HG02870 (cell line): ENCODE data around the gene CAMTA1.

ENCODE experiments used
- ATAC-seq: cut with Tn5 transposase; IDR thresholded peaks from one replicate; pipeline ENCODE4 v1.9.1; 2021; ENCODE audit warnings: mild to moderate bottlenecking, moderate library complexity; ENCODE audit not compliant: unreplicated experiment

CAMTA1 gene

DNA sequence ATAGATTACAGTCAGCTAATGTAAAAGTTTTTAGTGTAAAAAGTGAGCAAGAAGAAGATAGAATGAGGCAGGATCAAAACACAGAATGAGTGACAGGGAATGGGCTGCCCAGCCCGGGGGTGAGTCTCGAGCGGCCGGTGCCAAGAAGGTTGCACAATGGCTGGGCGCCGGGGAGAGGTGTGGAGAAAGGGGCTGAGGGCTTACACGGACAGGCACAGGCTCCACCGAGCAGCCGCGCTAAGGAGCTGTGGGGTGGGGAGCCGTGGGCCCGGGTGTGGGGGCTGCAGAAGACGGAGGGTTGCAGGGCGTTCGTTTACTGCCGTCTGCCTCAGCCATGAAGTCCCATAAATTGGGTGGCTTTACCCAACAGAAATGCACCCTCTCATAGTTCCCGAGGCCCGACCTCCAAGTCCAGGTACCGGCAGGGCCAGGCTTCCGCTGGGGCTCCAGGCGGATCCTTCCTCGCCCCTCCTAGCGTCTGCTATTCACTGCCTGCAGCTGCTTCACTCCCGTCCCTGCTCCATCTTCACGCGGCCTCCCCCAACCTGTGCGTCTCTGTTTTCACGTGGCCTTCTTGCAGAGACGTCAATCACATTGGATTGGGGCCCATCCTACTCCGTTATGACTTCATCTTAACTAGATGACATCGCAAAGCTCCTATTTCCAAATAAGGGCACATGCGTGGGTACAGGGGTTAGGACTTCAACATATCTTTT is 277.2 kb downstream of the CAMTA1 start:
- no peak for ATAC-seq

DNA sequence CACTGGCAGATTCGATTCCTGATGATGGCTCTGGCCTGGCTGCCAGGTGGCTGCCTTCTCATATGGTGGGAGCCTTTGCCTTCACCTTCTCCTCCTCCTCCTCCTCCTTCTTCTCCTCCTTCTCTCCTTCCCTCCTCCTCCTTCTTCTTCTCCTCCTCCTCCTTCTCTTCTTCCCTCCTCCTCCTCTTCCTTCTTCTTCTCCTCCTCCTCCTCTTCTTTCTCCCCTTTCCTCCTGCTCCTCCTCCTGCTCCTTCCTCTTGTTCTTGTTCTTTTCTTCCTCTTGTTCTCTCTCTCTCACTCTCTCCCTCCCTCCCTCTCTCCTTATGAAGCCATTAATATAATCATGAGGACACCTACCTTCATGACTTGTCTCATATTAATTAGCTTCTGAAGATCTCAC is 278.7 kb downstream of the CAMTA1 start:
- no peak for ATAC-seq

DNA sequence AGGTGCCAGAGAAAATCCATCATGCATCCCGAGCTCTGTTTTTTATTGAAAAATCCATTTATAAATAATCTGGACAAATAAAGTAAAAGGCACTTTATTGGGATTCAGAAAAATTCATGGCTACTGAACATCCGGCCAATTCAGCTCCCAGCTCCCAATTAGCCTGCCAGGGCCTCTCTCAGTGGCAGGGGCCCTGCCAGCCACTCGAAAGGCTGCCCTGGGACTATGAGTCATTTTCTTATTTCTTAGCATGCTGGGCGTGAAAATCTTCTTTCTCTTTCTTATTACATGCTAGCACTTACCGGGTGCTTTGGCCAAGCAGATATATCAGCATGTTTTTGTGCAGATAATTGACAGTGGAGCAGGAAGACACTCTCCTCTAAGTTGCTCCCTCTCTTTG is 283.3 kb downstream of the CAMTA1 start:
- ATAC-seq, result no peak

DNA sequence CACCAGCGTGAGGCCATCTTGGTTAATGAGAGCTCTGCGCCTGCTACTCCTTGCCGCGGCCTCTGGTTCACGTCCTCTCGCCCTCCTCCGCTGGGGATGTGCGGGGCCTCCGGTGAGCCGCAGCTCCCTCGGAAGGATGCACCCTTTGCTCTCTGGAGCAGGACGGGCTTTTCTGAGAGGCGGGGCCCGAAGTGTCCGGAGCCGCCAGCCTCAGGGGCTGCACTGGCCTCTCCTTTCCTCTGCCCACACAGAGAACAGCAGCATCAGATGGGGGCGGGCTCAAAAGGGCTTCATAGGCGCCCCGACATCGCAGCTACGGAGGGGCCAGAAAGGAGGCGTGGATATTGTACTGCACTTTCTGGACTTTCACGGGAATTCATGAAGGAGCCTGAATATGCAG is 284.7 kb downstream of the CAMTA1 start:
- ATAC-seq, result no peak

DNA sequence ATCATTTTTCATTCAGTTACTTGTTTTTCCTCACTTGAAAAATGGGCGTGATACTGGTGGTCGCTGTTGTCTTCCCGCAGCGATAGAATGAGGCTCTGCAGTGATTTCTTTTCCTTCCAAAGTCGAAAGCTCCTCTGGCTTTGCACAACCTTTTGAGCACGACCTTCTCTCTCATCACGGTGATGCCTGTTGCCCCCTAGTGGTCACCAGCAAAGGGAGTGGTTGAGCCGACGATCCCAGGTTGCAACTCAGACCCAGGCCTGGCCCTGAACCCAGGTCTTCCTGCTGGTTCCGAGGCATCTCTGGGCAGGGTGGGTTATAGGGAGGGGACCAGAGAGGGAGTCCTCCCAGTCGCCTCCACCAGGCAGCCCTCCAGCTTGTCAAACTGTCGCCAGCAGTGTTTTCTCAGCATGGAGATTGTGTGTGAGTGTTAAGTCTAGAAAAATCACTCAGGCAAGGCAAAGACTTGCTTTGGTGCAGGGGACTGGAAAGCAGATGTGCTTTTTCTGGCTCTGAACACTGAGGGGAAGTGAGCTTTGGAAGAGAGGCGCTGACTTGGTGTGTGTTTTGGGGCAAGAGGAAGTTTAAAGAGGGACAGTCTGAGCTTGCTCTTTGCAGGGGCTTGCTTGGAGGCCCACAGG is 285.3 kb downstream of the CAMTA1 start:
- no peak for ATAC-seq

DNA sequence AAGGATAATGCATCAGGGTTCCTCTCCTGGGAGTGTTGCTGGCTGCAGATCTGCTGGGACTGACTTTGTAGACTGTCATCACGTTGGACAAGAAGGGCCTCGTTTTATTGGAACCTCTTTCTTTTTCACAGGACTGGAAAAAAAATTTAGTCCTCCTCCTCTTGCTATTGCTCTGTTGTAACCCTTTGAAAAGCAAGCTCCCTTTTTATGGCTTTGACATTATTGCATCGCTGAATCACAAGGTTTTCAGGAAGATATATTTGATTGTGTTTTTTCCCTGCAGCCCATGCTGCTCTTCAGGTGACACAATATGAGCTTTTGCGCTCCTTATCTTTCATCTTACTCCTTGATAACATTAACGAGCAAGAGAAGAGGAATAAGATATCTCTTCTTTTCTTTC is 290.9 kb downstream of the CAMTA1 start:
- ATAC-seq, result no peak

DNA sequence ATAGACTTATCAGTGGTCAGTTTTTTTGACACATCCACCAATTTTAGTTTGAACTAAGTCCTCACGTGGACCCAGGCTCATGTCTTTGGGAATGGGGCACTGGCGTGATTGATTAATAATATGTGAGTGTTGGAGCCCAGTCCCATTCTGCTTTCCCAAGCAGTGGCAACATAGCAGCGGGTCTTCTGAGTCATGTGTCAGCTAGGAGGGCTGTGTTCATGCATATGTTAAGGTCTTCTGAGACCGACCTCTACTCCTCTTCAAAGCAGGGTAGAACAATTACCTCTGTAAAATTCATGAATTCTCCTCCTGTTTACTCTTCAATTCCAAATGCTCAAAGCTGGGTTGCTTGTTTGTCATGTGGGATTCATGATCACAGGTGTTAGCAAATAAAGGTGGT is 291.3 kb downstream of the CAMTA1 start:
- no peak for ATAC-seq

DNA sequence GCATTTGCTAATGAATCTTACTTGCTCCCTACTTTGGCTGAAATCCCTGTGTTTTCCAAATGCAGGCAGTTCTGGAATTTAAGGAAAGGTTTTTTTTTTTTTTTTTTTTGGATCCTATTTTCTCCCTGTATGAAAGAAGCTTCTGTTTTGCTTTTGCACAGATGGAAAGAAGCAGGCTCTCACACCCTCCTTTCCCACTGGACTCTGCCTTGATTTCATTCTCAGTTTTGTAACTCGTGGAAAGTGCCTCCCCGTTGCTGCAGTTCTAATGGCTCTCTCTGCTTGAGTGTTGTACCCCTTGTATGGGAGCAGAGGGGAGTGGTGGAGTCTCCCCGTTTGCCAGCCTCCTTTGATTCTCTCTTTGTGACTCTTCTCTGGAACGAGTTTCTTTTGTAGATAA is 291.9 kb downstream of the CAMTA1 start:
- no peak for ATAC-seq

DNA sequence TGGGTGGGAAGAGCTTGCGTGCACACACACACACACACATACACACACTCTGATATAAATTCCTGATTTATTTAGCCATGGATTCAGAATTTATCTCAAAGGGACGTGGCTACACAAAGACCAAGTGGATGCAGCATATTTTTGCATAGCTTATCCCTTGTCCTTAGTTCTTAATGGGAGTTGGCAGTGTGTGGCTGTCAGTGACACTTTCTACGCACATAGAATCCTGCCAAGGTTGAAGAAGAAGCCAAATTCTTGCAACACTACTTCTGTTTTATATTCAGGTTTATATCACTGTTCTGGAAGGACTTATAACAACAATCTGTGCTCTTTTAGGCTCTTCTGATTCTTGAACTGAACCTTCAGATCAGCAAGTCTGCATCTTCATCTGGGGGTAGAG is 292.7 kb downstream of the CAMTA1 start:
- no peak for ATAC-seq

DNA sequence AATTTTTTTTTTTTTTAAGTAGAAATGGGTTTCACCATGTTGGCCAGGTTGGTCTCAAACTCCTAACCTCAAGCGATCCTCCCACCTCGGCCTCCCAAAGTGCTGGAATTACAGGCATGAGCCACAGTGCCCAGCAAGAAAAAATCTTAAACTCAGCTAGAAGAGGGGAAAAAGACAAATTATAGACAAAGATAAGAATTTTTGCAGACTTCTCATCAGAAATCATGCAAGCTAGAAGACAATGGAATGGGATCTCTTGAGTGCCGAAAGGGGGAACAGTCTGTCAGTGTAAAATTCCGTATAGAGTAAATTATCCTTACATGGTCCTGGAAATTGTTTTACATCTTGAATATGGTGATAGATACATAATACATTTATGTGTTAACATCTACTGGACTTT is 294.4 kb downstream of the CAMTA1 start:
- no peak for ATAC-seq

DNA sequence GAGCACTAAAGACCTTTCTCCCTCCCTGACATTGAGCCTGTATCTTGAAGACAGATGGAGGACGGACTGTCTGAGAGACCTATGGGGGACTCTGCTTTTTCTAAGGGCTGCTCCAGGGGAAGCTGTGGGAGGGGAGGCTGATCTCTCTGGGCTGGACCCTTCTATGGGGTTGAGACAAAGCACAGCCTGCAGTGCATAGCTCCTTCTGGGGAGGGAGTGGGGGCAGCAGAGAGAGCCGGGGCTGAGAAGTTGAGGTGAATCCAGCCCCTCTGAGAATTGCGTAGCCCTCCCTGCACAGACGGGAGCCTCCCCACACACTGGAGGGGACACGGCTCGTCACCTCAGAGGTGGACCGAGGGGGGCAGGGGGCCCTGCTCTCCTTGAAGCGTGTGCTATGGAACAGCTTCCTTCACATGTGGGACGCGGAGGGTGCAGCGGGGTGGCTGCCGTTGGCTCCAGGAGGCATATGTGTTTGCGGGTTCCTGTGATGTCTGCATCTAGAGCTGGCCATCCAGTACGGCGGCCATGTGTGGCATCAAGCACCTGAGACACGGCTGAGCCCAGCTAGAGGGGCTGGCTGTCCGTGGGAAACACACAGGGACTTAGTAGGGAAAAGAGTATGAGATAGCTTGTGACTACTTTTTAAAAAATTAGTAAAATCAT is 299.1 kb downstream of the CAMTA1 start:
- no peak for ATAC-seq

DNA sequence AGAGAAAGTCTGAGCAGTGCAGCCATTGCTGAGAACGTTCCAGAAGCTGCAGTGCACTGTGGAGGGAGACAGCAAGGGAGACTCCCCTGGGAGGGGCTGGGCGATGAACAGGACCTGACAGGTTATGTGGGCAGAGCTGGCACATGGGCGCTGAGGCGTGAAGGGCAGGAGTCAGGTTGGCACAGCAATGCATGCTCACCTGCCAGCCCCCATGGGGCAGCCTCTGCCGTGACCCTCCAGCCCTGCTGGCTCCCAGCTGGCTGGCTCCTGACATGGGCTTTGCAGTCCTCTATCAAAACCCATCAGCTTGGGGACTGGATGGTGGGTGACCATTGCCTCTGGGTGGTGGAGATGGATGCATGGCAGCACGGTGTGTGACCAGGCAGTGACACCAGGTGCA is 300.3 kb downstream of the CAMTA1 start:
- ATAC-seq, result no peak

DNA sequence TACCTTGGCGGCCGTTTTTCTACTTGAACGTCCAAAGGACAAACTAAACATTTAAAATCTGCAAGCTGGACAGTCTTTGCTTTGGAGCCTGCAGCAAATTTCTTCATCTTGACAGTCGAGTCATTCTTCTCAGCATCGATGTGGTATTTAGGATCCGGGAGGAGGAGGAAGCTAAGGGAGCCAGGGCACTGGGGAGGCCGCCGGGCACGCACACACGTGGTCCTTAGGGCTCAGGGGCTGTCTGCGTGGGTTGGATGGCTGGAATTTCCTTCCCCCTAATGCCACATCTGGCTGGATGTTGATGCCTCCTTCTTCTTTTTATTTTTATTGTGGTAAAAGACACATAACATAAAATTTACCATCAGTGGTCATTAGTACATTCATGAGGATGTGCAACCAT is 300.9 kb downstream of the CAMTA1 start:
- no peak for ATAC-seq

DNA sequence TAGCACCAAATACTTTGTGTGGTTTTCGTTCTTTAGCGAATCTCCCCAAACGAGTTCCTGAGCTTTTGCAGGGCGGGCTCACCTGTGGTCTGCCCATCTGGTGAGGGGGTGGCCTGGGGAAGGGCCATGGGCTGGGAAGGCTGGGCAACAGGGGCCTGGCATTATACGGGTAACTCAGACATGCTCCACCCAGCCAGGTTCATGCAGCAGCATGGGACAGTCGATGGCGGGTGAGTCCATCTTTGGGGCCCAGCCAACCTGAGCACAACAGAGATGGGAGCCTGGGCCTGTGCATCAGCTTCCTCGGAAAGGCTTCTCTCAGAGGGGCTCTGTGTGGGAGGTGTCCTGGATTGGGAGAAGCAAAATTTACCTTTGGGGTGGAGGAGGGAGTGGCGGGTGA is 302.6 kb downstream of the CAMTA1 start:
- no peak for ATAC-seq

DNA sequence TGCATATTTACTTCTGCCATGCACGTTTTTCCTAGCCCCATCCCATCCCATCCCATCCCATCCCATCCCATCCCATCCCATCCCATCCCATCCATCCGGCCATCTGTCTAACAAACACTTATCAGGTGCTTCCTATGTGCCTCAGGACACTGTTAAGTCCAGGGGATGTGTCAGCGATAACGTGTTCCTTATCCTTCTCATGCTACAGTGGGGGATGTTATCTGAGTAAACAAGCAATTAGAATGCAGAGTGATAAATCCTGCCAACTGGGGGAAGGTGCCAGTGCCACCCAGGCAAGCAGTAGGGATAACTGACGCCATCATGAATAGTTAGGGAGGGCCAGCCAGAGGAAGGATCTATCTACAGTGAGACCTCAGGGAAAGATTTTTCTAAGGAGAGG is 304.2 kb downstream of the CAMTA1 start:
- ATAC-seq, result no peak

DNA sequence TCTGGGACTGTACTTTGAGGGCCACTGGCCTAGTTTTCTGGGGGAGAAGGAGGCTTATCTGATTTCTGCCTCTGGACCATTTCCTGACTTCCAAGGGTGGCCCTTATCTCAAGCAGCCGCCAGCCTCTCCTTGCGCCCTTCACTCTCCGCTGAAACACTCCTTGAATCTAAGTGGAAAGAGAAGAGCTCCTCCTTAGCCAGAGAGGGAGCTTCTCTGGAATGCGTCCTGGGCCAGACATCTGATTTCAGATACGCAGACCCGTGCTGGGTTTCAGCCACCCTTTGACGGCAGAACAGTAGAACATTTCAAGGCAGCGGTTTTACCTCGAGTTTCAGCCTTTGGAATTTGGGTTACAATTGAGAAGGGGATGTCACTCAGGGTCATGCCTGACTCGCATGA is 308.0 kb downstream of the CAMTA1 start:
- no peak for ATAC-seq

DNA sequence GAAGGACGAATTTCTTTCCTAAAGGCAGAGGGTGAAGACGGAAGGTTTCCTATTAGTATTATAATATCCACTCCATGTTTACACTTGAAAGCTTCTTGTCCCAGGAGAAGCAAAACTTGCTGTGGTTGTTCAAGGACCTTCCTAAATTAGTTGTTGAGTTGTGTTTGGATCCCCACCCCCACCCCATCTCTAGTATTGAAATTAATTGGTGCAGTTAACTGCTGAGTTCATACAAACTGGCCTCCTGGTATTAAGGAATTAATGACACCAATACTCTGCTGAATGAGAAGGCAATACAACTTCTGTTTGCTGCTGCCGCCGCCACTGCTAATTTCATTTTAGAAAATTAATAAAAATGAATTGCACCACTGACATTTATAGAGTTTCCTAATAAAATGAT is 308.8 kb downstream of the CAMTA1 start:
- ATAC-seq, result no peak

DNA sequence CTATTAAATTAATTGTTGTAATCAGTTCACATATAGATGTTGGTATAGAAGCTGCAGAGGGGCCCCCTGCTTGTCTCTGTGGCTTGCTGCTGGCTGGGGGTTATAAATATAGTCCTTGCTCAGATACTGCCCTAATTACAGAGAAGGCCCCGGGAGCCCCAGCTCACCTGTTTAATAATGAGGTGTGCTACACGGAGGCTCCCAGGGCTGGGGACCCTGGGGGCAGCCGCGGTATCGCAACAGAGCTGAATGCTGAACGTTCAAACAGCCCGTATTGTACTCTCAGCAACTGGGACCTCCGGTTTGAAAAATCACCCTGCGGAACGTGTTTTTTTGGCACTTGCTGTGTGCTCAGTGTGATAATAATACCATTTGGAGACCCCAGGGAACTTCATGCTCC is 309.3 kb downstream of the CAMTA1 start:
- no peak for ATAC-seq

DNA sequence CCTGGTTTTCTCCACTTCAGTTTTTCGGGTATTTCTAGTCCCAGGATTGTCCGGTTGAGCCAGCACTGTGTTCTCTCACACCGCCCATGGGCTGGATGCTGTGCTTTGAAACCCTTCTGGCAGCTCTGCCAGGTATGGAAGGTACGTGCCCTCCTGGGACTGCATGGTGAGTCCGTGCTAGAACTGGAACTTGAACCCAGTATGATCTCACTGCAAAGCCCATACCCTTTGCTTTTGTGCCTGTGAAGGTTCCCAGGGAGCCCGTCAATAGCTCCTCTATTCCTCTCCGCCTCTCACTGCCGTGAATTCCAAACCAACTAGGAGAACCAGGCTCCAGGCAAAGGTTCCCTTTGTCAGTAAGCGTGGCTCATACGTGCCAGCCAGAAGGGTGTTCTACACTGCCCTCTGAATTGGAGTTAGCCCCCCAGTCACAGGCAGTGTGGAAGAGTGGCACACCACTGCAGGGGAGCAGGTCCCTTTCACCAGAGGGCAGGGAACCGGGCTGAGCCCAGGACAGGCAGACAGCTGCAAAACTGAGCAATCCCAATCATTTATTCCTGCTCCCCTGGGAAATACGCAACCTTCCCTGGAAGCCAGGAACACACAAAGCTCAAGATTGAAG is 310.2 kb downstream of the CAMTA1 start:
- ATAC-seq, result no peak

DNA sequence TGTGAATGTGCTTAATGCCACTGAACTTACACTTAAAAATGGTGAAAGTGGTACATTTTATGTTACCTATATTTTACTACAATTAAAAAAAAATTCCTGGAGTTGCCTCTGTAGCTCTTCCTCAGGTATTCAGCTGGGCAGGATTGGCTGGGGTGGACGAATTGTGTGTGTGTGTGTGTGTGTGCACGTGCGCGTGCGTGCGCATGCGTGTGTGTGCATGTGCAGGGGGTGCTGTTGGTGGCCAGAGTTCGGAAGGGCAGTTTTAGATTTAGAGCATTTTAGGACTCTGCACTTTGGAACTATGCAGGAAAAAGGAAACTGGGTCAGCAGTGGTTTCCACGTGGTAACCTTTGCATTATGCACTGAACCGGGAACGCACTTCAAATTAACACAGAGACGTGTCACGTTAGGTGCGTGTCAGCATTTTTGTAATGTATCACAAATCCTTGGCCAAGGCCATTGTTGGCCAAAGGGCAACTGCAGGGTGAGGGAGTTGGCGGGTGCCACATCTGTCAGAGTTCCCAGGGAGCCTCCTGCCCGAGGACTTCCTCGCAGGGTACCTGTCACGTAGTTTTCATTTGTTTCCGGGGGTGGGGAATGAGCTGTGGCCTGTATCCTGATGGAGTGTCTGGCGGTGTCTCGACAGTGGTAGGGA is 312.8 kb downstream of the CAMTA1 start:
- ATAC-seq, result no peak

DNA sequence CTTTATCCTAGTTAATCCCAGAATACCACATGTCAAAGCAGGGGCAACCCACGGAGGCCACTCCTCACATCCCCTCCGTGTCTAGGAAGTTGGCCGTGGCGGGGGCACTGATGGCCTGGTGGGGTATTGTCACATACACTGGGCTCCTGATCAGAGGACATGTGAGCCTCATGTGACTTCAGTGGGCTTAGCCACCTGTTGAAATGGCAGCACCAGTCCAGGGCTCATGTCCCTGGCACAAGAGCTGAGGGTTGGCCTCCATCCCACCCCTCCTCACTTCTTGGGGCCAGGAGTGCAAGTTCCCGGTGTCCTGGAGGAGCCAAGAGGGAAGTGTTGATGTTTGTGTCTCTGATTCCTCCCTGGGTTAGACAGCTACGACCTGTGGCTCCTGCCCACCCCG is 313.4 kb downstream of the CAMTA1 start:
- no peak for ATAC-seq
